ENCODE data around the gene KIF13A.
"Not testable (repeated sequence)": the region's sequence is repeated elsewhere in the genome, so short reads cannot be mapped to it uniquely, and the experiment has no call there.

The KIF13A gene

DNA sequence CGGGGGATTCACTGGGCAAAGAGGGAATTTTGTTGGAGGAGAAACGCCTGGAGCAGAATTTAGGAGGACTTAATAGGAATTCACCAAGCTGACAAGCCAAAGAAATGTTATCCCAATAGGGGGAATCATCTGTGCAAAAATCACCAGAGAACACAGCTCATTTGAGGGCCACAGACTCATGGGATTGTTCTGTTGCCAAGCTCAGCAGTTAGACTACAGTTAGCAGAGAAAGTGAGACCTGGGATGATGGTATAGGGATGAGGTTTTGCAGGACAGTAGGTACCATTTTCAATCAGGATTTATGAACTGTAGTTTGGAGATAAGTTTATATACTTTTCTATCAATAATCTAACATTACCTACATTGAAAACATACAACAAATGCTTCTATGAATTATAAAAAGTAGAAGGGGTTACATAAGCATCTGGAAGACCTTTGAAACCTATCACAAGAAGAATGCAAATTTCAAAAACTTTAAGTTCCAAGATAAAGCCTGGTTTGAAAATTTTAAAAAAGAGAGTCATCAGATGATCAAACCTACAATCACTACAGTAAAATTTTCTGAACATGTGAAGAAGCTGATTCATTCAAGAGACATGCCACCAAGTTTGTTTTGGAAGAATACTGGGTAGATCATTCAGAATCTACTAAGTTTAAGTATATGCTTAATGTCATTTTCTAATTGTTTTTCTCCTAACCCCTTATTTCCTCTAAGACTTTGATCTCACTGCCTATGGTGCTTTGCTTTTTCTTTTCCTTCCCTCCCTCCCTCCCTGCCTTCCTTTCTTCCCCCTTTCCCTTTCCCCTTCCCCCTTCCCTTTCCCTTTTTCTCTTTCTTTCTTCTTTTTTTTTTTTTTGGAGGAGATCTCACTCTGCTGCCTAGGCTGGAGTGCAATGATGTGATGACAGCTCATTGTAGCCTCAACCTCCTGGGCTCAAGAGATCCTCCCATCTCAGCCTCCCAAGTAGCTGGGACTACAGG, 81.5 kb downstream of the KIF13A start:
- no peak for DNase-seq (ENCODE audit: insufficient read length, low spot score)
- FAIRE-seq: no peak

DNA sequence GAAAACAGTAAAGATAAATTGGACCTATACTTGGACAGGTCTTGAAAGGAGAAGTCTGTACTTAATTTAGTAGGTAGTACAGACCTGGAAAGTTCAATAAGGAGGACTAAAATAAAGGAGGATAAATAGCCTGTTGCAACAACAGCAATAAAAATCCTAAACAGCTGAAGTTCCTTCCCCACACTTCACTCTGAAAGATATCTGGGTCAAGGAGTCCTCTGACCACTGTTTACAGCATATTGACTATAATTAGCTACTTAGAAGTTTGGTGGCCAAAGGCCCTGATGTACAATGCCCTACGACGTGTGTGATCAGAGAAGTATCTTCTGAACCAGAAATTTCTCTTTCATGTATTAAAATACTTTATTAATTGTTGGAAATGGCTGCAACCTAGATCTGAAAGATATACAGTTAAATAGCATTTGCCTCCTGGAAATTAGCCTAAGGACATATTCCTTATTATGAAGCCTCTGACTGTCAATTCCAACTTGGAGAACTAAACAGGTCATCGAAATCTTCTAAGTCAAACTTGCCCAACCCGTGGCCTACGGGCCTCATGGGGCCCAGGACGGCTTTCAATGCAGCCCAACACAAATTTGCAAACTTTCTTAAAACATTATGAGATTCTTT, 82.8 kb downstream of the KIF13A start:
- DNase-seq (ENCODE audit: insufficient read length, low spot score) (no peak), FAIRE-seq (no peak)

- FAIRE-seq (no peak), DNase-seq (ENCODE audit: insufficient read length, low spot score) (no peak)
Observed at GRCh38 chr6:17902974-17903373, 84.5 kb downstream of the KIF13A start.

- no peak for DNase-seq (ENCODE audit: insufficient read length, low spot score)
- no peak for FAIRE-seq
Observed at GRCh38 chr6:17901493-17901892, 85.9 kb downstream of the KIF13A start.

DNA sequence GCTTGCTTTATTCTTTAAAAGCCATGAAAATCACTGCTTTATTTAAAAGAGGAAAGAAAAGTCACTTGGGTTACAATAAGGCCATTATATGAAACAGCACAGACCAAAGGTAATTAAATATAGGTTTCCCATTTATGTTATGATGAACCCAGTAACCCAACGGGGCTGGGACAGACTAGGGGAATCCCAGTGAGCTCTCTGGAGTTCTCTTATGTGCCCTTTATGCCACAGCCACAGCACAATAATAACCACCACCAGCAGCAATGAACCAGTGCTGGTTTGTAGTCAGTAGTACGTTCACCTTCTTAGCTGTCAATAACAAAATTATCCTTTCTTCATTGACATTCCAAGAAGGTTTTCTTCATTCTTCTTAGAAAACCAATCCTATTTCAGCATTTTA, 87.4 kb downstream of the KIF13A start:
- DNase-seq (ENCODE audit: insufficient read length, low spot score): no peak
- FAIRE-seq: no peak

GRCh38 chr6:17899491-17899890, 87.9 kb downstream of the KIF13A start:
- FAIRE-seq: no peak
- DNase-seq (ENCODE audit: insufficient read length, low spot score): no peak

- no peak for FAIRE-seq
- DNase-seq (ENCODE audit: insufficient read length, low spot score): no peak
Observed at GRCh38 chr6:17897681-17898080, 89.8 kb downstream of the KIF13A start.

DNA sequence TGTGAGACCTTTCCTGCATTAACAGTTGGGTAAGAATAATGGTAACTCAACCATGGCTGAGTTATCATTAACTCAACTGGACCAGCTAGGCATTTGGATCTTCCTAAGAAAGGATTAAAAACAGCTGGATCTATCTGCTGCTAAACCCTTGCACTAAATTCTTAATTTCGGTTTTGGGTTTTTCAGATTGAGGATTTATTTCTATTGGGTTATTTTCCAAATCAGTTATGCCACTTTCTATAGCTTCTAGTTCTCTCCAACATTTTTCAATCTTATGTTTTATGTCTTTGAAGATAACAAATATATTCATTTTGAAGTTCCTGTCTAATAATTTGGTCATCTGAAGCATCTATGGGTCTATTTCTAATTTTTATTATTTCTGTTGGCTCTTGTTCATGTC, 92.5 kb downstream of the KIF13A start:
- no peak for FAIRE-seq
- DNase-seq (ENCODE audit: insufficient read length, low spot score): no peak

- FAIRE-seq (no peak), DNase-seq (ENCODE audit: insufficient read length, low spot score) (no peak)
Observed at GRCh38 chr6:17894191-17894590, 93.2 kb downstream of the KIF13A start.

DNA sequence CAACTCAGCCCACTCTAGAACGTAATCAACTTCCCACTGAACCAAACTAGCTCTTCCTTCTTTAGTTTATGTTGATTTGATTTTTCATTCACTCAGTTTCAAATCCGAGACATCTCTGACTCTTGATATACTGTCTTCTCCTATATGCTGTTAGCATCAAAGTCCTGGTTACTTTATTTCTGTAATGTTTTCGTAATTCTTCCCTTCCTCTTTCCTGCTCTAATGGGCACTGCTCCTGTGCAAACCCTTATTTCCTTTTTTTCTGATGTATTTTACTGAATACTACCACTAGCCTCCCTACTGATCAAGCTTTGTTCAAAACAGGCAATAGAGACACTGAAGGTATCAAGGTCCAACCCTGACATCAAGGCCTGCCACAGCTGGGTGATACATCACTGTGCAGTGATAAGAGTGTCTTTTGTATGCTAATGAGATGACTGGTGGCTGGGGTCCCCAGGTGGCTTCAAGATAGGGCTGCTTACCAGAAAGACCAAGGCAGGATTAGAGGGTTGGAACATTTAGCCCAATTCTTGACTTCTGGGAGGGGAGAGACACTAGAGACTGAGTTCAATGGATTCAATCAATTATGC, 95.2 kb downstream of the KIF13A start:
- FAIRE-seq (no peak), DNase-seq (ENCODE audit: insufficient read length, low spot score) (no peak)

DNA sequence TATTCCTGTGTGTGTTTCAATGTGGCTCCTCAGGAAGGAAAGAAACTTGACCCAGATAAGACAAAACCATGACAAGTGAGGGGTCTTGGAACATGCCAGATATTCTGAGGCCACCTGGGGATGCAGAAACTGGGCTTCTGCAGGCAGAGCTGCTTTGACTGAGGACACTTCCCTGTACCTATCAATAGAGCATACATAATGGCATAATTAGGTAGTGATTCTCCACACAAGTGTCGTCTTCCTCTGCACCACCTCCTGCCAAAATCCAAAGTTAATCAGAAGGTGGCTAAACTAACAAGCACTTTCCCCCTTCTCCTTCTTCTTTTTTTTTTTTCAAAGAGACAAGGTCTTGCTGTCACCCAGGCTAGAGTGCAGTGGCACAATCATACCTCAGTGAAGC, 97.1 kb downstream of the KIF13A start:
- no peak for DNase-seq (ENCODE audit: insufficient read length, low spot score)
- FAIRE-seq: no peak

DNA sequence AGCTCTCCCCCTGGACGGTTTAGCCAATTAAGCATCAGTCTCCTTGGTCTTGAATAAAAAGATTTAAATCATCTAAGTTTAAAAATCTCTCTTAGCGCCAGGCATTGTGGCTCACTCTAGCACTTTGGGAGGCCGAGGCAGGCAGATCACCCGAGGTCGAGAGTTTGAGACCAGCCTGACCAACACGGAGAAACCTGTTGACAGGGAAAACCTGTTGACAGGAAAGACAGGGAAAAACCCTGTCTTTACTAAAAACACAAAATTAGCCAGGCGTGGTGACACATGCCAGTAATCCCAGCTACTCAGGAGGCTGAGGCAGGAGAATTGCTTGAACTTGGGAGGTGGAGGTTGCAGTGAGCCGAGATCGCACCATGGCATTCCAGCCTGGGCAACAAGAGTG, 97.7 kb downstream of the KIF13A start:
- not testable (repeated sequence) for DNase-seq (ENCODE audit: insufficient read length, low spot score); FAIRE-seq

DNA sequence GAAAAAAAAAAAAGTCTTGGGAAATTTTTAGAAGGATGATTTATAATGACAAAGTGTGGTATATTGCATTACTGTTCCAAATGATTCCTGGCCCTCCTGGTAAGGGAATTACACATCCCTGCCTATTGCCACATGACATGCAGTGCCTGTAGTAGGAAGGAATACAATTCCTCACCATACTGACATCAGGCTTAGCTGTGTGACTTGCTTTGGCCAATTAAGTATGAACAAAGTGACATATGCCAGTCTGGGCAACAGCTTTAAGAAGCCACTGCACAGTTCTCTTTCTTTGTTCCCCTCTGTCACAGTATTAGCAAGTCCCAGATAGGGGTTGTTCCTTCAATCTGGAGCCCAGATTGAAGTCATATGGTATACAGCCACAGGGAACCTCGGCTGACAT, 100.5 kb downstream of the KIF13A start:
- no peak for DNase-seq (ENCODE audit: insufficient read length, low spot score)

GRCh38 chr6:17885889-17886576, 101.4 kb downstream of the KIF13A start:
- DNase-seq (ENCODE audit: insufficient read length, low spot score) (no peak), FAIRE-seq (no peak)

More for the DNA sequence above, 100.5 kb downstream of the KIF13A start:
- FAIRE-seq: no peak

- DNase-seq (ENCODE audit: insufficient read length, low spot score) (no peak), FAIRE-seq (peak; percentile 64)
Observed at GRCh38 chr6:17884498-17885478, 102.6 kb downstream of the KIF13A start.

GRCh38 chr6:17883665-17884497, 103.6 kb downstream of the KIF13A start:
- FAIRE-seq: no peak
- DNase-seq (ENCODE audit: insufficient read length, low spot score): no peak

- FAIRE-seq (no peak), DNase-seq (ENCODE audit: insufficient read length, low spot score) (no peak)
Observed at GRCh38 chr6:17881085-17881858, 106.2 kb downstream of the KIF13A start.

GRCh38 chr6:17879184-17879583, 108.3 kb downstream of the KIF13A start:
- FAIRE-seq (no peak), DNase-seq (ENCODE audit: insufficient read length, low spot score) (no peak)

Data from GM19239 (cell line).